GM19023 (cell line): ENCODE measurements around the gene WDR37.
"Not testable (repeated sequence)": the region's sequence is repeated elsewhere in the genome, so short reads cannot be mapped to it uniquely, and the experiment has no call there.

Source experiments
- ATAC-seq: cut with Tn5 transposase; IDR thresholded peaks from one replicate; pipeline ENCODE4 v1.9.1; 2021; ENCODE audit warnings: mild to moderate bottlenecking, moderate library complexity; ENCODE audit not compliant: unreplicated experiment

WDR37 gene, protein sequence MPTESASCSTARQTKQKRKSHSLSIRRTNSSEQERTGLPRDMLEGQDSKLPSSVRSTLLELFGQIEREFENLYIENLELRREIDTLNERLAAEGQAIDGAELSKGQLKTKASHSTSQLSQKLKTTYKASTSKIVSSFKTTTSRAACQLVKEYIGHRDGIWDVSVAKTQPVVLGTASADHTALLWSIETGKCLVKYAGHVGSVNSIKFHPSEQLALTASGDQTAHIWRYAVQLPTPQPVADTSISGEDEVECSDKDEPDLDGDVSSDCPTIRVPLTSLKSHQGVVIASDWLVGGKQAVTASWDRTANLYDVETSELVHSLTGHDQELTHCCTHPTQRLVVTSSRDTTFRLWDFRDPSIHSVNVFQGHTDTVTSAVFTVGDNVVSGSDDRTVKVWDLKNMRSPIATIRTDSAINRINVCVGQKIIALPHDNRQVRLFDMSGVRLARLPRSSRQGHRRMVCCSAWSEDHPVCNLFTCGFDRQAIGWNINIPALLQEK

GRCh38 chr10:1056326-1057105 lies at the start of gene WDR37:
Gene WDR37 (plus strand): TSS chr10:1056385. CDS start chr10:1072156, 15,771 bp downstream.
- ATAC-seq: peak; percentile 98

DNA sequence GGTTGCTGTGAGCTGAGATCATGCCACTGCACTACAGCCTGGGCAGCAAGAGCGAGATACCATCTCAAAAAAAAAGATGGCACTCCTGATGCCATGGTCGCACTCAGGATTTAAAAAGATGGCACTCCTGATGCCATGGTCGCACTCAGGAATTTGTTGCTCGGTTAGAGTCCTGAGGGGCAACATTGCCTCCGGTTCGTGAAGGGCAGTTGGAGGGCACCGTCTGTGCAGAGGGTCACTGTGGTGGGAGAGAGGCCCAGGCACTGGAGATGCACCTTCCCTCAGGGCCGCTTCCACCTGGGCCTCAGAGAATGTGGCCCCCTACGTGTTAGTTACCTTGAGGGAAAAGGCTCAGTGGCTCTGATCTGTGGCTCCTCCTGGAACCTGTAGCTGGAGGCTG lies 49.6 kb upstream of the WDR37 start:
- no peak for ATAC-seq

DNA sequence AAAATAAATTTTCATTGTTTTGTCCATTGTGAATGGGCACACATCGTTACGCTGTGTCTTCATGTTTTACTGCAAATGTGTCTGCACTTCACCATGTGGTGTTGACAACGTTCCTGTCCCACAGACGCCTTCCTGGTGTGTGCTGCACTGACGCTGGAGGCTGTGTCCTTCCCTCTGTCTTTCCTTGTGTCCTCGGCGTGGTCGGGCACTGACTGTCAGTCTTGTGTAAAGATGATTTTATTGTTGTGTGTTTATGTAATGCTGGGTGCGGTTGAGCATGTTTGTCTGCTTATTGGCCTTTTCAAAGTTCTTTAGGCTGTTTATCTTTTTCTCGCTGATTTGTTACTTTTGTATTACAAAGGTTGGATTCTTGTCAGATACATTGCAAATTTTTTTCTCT lies 48.6 kb upstream of the WDR37 start:
- ATAC-seq: no peak

DNA sequence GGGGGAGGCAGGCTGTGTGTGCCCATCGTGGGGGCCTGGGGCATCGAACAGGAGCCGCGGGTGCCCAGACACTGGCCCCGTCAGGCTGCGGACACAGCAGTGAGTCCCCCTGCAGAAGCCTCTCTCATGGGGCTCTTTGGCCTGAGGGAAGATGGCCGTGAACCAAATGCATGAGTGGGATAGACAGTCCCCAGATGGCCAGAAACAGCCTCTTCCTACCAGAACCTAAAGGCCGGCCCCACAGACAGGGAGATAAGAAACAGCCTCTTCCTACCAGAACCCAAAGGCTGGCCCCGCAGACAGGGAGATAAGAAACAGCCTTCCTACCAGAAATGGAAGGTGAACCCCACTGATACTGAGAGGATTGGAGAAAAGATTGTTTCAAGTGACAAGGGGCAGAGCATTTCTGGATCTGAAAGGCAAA lies 47.1 kb upstream of the WDR37 start:
- no peak for ATAC-seq

- not testable (repeated sequence) for ATAC-seq
These were observed 46.2 kb upstream of the WDR37 start for GRCh38 chr10:1009947-1010346.

DNA sequence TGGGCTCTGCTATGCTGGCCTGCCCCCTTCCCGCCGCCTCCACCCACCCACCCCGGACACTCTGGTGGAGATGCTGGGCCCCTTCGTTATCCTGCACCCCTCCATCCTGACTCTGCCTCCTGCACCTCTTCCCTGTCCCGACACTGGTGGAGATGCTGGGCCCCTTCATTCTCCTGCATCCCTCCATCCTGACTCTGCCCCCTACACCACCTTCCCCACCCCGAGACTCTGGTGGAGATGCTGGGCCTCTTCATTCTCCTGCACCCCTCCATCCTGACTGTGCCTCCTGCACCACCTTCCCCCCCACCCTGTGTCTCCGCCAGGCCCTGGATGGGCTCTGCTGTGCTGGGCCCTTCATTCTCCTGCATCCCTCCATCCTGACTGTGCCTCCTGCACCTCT lies 45.5 kb upstream of the WDR37 start:
- ATAC-seq: no peak

- ATAC-seq: no peak
These were observed 44.5 kb upstream of the WDR37 start for GRCh38 chr10:1011696-1012095.

GRCh38 chr10:1015688-1016087 lies 40.5 kb upstream of the WDR37 start:
- no peak for ATAC-seq

- ATAC-seq: no peak
These were observed 36.8 kb upstream of the WDR37 start for GRCh38 chr10:1019362-1019761.

DNA sequence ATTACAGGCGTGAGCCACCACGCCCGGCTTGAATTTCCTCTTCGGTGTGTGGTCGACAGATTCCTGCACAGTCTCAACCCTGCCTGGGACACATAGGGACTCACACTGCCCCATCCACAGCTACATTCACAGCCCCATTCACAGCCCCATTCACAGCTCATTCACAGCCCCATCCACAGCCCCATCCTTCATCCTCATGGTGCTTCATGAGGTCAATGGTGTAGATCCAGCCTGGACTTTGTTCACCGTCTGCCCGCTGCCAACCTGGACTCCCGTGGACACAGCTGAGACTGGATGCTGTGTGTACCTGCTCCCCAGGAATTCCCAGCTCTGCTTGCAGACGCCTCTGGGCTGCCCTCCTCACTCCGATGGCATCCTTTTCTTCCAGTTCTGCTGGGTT lies 35.7 kb upstream of the WDR37 start:
- no peak for ATAC-seq

DNA sequence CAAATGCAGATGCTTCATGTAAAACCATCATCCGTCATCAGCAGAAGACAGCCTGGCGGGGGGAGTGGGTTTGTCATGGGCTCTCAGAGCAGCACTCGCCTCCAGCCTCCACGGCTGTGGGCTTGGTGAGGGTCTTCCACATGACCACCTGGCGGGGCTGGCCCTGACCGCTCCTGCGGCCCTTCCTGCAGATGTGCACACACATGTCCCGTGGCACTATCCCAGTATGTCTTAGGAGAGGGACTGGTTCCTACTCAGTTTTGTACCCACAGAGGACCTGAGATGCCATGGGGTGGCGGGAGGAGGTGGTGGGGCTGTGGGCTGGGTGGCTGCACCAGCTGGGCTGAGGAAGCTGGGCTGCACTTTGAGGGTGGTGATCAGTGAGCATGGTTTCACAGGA lies 35.2 kb upstream of the WDR37 start:
- ATAC-seq: no peak

DNA sequence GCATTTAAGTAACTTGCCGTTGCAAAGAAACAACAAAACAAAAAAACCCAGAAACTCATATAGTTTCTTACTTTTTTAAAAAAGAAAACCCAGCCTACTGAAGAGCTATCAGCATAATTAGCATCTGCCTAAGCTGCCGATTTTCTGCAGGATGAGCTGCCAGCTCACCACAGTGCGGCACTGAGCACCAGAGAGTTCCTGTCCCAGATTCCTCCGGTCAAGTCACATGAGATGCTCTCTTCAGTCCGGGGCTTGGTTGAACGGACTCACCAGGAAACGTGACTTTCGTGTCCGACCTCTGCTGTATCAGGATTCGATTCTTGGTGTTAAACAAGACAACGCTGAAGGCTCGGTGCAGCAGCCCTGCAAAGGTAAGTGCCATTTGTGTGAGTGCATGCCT lies 33.8 kb upstream of the WDR37 start:
- no peak for ATAC-seq

GRCh38 chr10:1024103-1024502 lies 32.1 kb upstream of the WDR37 start:
- ATAC-seq: no peak

- no peak for ATAC-seq
These were observed 30.5 kb upstream of the WDR37 start, which contains the start of gene IDI2 for GRCh38 chr10:1025683-1026082. Gene IDI2 (minus strand): TSS chr10:1025859. CDS start chr10:1024723, 1,136 bp downstream.

DNA sequence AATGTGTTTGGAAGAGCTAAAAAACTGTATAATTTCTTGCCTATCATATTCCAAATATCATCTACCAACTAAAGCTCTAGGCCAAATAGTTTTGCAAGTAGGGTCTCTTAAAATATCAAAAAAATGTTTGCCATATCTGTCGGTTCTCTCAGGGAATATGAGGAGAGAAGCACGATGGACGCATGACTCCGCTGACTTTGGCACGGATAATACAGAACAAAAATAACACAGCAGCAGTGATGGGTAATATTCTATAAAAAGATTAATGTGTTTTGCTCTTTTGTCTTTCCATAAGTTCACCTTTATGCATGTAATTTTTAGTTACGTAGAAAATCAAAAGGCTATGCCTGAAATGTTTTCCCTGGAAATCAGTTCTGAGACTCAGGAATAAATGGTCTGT lies 29.6 kb upstream of the WDR37 start:
- no peak for ATAC-seq

DNA sequence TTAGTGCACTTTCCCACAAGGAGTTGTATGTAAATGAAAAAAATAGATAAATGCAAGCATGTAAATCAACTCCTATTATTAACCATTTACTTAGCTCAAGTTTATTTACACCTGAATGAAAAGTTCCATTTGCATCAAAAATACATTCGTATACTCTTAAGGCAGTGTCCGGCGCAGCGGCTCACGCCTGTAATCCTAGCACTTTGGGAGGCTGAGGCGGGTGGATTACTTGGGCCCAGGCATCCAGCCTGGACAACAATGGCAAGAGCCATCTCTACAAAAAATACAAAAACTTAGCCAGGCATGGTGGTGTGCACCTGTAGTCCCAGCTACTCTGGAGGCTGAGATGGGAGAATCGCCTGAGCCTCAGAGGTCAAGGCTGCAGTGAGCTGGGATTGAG lies 26.3 kb upstream of the WDR37 start:
- no peak for ATAC-seq

- no peak for ATAC-seq
These were observed 22.6 kb upstream of the WDR37 start for GRCh38 chr10:1033601-1034000.

DNA sequence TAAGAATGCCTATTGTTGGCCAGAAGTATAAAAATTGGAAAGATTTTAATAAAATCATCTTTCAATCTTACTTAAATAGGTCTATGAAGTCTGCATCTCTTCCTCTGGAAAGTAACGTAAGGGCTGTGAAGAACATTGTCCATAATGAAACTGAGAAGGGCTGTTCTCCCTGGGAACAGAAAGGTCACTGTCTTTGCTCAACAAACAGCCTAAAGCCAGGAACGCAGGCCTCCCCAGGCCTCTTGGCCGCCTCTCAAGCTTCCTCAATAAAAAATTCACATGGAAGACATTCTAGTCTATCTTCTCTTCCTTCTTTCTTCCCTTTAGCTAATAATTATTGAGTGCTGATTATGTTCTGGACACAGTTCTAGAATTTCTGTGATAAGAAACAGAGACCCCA lies 21.4 kb upstream of the WDR37 start:
- no peak for ATAC-seq

- no peak for ATAC-seq
These were observed 21.0 kb upstream of the WDR37 start for GRCh38 chr10:1035201-1035600.

DNA sequence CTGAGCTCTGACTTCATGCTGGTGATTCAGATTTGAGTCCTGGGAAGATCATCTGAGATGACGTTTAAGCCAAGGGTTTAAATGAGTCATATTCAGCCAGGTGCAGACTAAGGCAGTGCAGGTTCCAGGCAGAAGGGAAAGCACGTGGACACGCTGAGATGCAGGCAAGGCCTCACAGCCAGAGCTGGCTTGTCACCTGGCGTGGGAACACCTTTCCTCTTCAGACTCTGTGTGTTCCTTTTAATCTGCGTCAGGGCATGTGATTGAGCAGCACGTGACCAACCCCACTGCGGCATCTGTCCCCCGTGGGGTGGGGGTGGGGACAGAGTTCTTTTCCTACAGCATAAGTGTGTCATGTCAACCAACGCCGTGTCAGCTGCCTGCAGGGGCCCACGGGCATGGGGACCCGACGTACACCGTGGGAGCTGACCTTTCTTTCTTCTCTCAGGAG lies 19.8 kb upstream of the WDR37 start:
- peak; percentile 87 for ATAC-seq

DNA sequence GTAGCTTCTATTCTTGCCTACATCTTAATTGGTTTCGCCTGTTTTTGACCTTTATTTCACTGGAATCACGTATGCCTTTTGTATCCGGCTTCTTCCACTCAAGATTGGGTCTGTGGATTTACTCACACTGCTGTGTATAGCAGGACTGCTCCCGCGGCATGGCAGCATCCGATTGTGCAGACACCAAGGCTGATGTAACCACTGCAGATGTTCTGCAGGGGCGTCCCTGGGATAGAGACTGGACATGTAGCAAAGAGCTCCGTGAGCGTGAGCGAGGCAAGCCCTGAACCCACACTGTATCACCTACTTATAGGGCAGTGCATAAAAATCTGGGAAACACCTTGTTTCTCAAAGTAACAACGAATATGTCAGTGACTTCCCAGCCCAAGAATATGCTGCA lies 19.1 kb upstream of the WDR37 start:
- no peak for ATAC-seq

DNA sequence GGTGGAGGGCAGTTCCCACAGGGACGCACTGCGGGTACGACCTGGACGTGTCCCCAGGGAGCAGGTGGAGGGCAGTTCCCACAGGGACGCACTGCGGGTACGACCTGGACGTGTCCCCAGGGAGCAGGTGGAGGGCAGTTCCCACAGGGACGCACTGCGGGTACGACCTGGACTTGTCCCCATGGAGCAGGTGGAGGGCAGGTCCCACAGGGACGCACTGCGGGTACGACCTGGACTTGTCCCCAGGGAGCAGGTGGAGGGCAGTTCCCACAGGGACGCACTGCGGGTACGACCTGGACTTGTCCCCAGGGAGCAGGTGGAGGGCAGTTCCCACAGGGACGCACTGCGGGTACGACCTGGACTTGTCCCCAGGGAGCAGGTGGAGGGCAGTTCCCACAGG lies 17.4 kb upstream of the WDR37 start:
- ATAC-seq: not testable (repeated sequence)
